DOHH2 (cell line): ENCODE data around the gene PROK2.

Experiments
- CTCF ChIP-seq: fragments of 200-600 bp; sonication (generic); IDR thresholded peaks from one replicate; pipeline ENCODE4 v1.5.1; 2014; ENCODE audit warnings: antibody characterized with exemption, mild to moderate bottlenecking, low read depth, low read length; ENCODE audit not compliant: poor library complexity, severe bottlenecking
- EZH2phosphoT487 ChIP-seq: fragments of 200-600 bp; sonication (generic); IDR thresholded peaks from 2 replicates; pipeline ENCODE4 v1.6.1; 2017; ENCODE audit warnings: borderline replicate concordance, mild to moderate bottlenecking, antibody characterized with exemption, low read length, moderate library complexity, mixed read lengths

- no peak for TF ChIP-seq CTCF
- TF ChIP-seq EZH2phosphoT487 = no peak
Observed at GRCh38 chr3:71779674-71780377, 5.1 kb downstream of the PROK2 start.
